ENCODE results near the gene LRMDA. TPM values are rescaled to one million over a fixed set of nuclear protein-coding genes. Genes with fewer than 3 reads are reported as not detected.

Gene LRMDA
- total and polyA plus RNA-seq, 12 donors = 30.7 to 132 (median 78.1) TPM

DNA sequence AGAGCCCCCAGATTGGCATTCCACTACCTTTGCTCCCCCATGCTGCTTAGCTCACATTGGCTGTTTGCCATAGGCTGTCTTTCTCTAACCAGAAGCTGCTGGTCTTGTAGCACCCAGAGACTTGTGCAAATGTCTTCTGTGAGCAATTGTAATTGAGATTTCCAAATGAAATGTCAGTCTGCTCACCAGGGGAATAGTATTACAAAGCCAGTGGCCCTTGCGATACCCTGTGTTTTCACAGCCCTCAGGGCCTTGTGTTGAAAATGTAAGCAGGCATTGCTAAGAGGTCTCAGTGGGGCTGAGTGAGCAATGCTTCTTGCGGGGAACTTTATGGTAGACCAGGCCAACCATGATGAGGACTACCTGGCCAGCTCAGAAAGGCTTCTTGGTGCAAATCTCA, 746.5 kb downstream of the LRMDA start:
- H3K27ac ChIP-seq = no peak overlapping the region
- H3K4me3 ChIP-seq = no peak overlapping the region
- intact Hi-C loops (cut with DNase I) = no loop called here
- TF ChIP-seq, protein P1, sequence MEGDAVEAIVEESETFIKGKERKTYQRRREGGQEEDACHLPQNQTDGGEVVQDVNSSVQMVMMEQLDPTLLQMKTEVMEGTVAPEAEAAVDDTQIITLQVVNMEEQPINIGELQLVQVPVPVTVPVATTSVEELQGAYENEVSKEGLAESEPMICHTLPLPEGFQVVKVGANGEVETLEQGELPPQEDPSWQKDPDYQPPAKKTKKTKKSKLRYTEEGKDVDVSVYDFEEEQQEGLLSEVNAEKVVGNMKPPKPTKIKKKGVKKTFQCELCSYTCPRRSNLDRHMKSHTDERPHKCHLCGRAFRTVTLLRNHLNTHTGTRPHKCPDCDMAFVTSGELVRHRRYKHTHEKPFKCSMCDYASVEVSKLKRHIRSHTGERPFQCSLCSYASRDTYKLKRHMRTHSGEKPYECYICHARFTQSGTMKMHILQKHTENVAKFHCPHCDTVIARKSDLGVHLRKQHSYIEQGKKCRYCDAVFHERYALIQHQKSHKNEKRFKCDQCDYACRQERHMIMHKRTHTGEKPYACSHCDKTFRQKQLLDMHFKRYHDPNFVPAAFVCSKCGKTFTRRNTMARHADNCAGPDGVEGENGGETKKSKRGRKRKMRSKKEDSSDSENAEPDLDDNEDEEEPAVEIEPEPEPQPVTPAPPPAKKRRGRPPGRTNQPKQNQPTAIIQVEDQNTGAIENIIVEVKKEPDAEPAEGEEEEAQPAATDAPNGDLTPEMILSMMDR (IDR thresholded peaks at IDR 0.05) = no peak
- no peak for TF ChIP-seq POLR2A (IDR thresholded peaks at IDR 0.05)
- WGBS, 4 donors = 91 to 100% (median 99%) methylated on average over 2 of the region's 2 CpGs
- H3K9me3 ChIP-seq (replicated peaks in 1 of 3) = no peaks in the 10 kb centered on the region
- no peak for DNase-seq
- H3K27me3 ChIP-seq = no peaks in the 10 kb centered on the region
- H3K4me1 ChIP-seq (replicated peaks in 1 of 2) = no peaks in the 10 kb centered on the region
- no peaks in the 10 kb centered on the region for H3K36me3 ChIP-seq (replicated peaks in 1 of 2)

DNA sequence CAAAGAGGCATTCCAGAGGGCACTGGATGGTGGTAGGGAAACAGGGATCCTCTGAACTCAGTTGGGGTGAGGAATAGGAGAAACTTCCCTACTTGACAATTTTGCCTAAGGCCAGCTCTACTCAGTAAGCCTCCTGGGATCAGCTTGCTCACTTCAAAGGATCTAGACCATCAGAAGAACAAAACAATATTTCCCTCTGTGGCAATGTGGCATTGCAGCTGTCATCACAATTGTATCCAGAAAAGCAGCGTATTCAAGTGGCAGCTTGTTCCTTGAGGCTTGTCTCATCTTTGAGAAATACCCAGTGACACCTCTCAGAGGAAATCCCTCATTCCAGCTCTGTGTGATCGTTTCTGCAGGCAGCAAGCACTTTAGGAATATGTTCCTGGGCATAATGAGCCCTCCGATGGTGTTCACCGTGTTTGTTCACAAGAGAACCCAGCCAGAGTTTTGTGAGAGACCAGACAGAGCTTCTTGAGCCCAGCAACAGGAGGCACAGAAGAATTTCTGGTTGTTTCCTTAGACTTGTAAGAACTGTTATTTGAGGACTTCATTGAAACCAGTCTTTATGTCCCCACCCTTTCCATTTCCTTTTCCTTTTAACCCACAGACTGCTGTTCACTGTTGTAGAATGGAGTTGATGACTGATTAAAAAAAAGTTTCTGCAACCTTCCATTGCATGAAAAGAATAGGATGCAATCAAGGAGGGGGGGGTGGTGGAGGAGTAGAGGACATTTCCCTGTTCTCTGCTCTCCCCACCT, 747.3 kb downstream of the LRMDA start:
- no peaks in the 10 kb centered on the region for H3K36me3 ChIP-seq (replicated peaks in 1 of 2)
- WGBS, 4 donors = 85 to 91% (median 86%) methylated on average over 2 to 4 of the region's 4 CpGs
- no peaks in the 10 kb centered on the region for H3K4me1 ChIP-seq (replicated peaks in 1 of 2)
- intact Hi-C loops (cut with DNase I) = no loop called here
- no peak overlapping the region for H3K4me3 ChIP-seq
- H3K9me3 ChIP-seq (replicated peaks in 1 of 3) = no peaks in the 10 kb centered on the region
- TF ChIP-seq POLR2A (IDR thresholded peaks at IDR 0.05) = no peak
- TF ChIP-seq, protein P1 (IDR thresholded peaks at IDR 0.05) = no peak
- DNase-seq = no peak
- H3K27ac ChIP-seq = no peak overlapping the region
- no peaks in the 10 kb centered on the region for H3K27me3 ChIP-seq

DNA sequence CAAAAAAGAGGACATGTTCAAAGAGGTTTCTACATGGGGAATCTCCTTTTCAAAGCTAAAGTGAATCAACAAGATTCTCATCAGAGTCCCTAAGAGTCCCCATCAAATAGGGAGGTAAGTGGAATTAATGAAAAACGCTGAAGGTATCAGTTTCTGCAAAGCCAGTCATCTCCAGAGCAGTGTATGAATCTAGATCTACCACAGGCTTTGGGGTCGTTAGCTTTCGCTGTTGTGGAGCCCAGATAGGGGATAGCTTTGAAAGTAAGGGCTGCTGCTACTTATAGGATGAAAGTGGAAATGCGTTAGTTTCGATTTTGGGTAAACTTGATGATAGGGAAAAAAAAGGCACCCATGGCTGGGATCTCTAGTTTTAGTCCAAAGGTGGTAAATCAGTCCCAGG, 748.4 kb downstream of the LRMDA start:
- TF ChIP-seq, protein P1 (IDR thresholded peaks at IDR 0.05) = no peak
- no peak for DNase-seq
- H3K27me3 ChIP-seq = no peaks in the 10 kb centered on the region
- H3K27ac ChIP-seq = no peak overlapping the region
- no peaks in the 10 kb centered on the region for H3K9me3 ChIP-seq (replicated peaks in 1 of 3)
- no peak overlapping the region for H3K4me3 ChIP-seq
- intact Hi-C loops (cut with DNase I) = no loop called here
- H3K36me3 ChIP-seq (replicated peaks in 1 of 2) = no peaks in the 10 kb centered on the region
- no peaks in the 10 kb centered on the region for H3K4me1 ChIP-seq (replicated peaks in 1 of 2)
- 87 to 97% (median 94%) methylated on average over 5 of the region's 5 CpGs for WGBS, 4 donors

DNA sequence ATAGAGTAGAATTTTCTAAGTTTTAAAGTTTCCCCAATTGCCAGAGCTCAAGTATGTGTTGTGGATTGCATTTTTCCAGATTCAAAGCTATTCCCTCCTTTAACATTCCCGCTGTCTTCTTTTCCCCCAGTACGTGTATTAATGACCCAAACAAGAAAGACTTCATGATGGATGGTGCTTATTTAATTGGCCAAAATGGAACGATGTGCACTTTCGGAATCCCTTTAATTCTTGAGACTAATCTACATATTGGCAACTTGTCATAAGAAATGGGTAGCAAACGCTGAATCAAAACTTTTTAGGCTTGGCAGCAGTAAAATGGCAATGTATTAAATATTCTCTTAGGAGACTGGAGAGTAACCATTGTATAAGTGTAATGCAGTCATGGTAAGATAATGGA, 753.2 kb downstream of the LRMDA start:
- H3K27ac ChIP-seq = no peak overlapping the region
- no peaks in the 10 kb centered on the region for H3K27me3 ChIP-seq
- TF ChIP-seq POLR2A (IDR thresholded peaks at IDR 0.05) = no peak
- TF ChIP-seq, protein P1 (IDR thresholded peaks at IDR 0.05) = no peak
- 91 to 95% (median 93%) methylated on average over 5 of the region's 5 CpGs for WGBS, 4 donors
- H3K4me1 ChIP-seq (replicated peaks in 1 of 2) = peaks cover 0 to 3% of the 10 kb centered on the region in 2 donors
- H3K9me3 ChIP-seq (replicated peaks in 1 of 3) = no peaks in the 10 kb centered on the region
- H3K4me3 ChIP-seq = no peak overlapping the region
- H3K36me3 ChIP-seq (replicated peaks in 1 of 2) = no peaks in the 10 kb centered on the region
- intact Hi-C loops (cut with DNase I) = no loop called here
- DNase-seq = no peak

Data from adrenal gland (tissue), 12 donors.